HFFc6 (cell line): ENCODE results near the gene EGFR. TPM values are rescaled to one million over a fixed set of nuclear protein-coding genes. Genes with fewer than 3 reads are reported as not detected.
A peak's percentile ranks its signal among the peaks of the same experiment; 100 is the strongest.

Source experiments
- DNase-seq: peaks from one replicate; pipeline ENCODE4 v3.0.0-alpha.2; 2018
- H3K27ac Mint-ChIP-seq: 2 replicates; pipeline ENCODE4 v1.8.0; 2020; ENCODE audit warnings: mild to moderate bottlenecking, mixed read lengths
- H3K27me3 Mint-ChIP-seq: 2 replicates; pipeline ENCODE4 v1.8.0; 2021; ENCODE audit warnings: mild to moderate bottlenecking, moderate library complexity, mixed read lengths; ENCODE audit not compliant: insufficient read depth
- H3K36me3 Mint-ChIP-seq: 2 replicates; pipeline ENCODE4 v1.8.0; 2021; ENCODE audit warnings: low read depth, mixed read lengths
- H3K4me1 Mint-ChIP-seq: 2 replicates; pipeline ENCODE4 v1.8.0; 2020; ENCODE audit warnings: low read depth, mixed read lengths
- H3K4me3 Mint-ChIP-seq: 2 replicates; pipeline ENCODE4 v1.8.0; 2020; ENCODE audit warnings: mild to moderate bottlenecking, moderate library complexity, mixed read lengths
- H3K9me3 Mint-ChIP-seq: 2 replicates; pipeline ENCODE4 v1.8.0; 2020; ENCODE audit warnings: mild to moderate bottlenecking, mixed read lengths
- total RNA-seq, 6 experiments: library from RNA; stranded (reverse); fragmentation: NEBNext Ultra II Directional; extraction: Animal tissue kit (Norgen Biotek cat#: 25700); gene quantifications; 2 replicates in 1 of 6; 3 replicates in 5 of 6; pipeline ENCODE4 v1.2.3, GENCODE V29; 2021
- TF ChIP-seq, protein P1 (sequence below): fragments of 200-600 bp; sonication (generic); IDR thresholded peaks from 2 replicates; pipeline ENCODE4 v1.5.0; 2021; ENCODE audit warnings: antibody characterized with exemption, mild to moderate bottlenecking

The EGFR gene
- total RNA-seq, 6 experiments from 2014 or later = 69.9 to 87.2 (median 77.0) TPM

DNA sequence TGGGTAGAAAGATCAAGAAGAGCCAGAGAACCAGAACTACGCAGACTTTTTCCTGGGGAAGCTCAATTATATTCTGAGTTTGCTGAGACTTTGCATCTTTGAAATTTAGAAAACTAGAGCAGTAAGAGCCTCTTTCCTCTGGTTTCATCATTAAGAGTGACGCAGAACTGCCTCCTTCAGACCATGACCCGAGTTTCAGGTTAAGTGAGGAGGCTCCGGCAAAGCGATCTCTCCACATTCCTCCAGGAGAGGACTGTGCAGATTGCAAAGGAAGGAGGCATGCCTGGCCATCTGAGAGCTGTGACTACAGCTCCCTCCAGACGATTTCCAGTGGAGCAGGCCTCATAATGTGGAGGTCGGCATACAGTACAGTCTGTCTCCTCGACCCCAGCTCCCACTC lies 230.5 kb downstream of the EGFR start:
- TF ChIP-seq, protein P1, sequence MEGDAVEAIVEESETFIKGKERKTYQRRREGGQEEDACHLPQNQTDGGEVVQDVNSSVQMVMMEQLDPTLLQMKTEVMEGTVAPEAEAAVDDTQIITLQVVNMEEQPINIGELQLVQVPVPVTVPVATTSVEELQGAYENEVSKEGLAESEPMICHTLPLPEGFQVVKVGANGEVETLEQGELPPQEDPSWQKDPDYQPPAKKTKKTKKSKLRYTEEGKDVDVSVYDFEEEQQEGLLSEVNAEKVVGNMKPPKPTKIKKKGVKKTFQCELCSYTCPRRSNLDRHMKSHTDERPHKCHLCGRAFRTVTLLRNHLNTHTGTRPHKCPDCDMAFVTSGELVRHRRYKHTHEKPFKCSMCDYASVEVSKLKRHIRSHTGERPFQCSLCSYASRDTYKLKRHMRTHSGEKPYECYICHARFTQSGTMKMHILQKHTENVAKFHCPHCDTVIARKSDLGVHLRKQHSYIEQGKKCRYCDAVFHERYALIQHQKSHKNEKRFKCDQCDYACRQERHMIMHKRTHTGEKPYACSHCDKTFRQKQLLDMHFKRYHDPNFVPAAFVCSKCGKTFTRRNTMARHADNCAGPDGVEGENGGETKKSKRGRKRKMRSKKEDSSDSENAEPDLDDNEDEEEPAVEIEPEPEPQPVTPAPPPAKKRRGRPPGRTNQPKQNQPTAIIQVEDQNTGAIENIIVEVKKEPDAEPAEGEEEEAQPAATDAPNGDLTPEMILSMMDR = no peak
- peaks cover 72% of the 10 kb centered on the region for H3K4me1 Mint-ChIP-seq
- H3K4me3 Mint-ChIP-seq = no peak overlapping the region
- H3K27me3 Mint-ChIP-seq = no peaks in the 10 kb centered on the region; the same call in none of the 2 replicates
- H3K27ac Mint-ChIP-seq = no peak overlapping the region
- no peak for DNase-seq
- no peaks in the 10 kb centered on the region for H3K36me3 Mint-ChIP-seq
- H3K9me3 Mint-ChIP-seq = no peaks in the 10 kb centered on the region

DNA sequence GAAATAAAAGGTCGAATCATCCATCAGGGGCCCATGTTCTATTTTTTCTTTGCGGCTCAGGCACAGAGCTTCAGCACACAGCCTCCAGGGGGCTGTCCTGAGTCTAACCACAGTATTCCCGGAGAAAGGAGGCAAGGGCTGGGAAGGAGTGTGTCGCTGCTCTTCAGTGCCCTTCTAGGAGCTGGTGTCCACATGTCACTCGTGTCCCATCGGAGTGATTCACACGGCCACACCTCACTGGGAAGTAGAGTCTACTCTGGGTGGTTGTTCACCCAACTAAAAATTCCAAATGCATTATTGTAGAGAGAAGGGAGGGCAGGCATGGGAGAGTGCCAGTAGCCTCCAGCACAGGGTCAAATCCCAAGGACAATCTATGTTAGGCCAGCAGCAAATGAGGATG lies 231.5 kb downstream of the EGFR start:
- no peak for DNase-seq
- no peaks in the 10 kb centered on the region for H3K36me3 Mint-ChIP-seq
- H3K27me3 Mint-ChIP-seq = peaks cover 2% of the 10 kb centered on the region
- no peak overlapping the region for H3K4me3 Mint-ChIP-seq
- no peak overlapping the region for H3K27ac Mint-ChIP-seq
- TF ChIP-seq, protein P1 = peak; percentile 72
- H3K9me3 Mint-ChIP-seq = no peaks in the 10 kb centered on the region
- H3K4me1 Mint-ChIP-seq = peaks cover 67% of the 10 kb centered on the region

DNA sequence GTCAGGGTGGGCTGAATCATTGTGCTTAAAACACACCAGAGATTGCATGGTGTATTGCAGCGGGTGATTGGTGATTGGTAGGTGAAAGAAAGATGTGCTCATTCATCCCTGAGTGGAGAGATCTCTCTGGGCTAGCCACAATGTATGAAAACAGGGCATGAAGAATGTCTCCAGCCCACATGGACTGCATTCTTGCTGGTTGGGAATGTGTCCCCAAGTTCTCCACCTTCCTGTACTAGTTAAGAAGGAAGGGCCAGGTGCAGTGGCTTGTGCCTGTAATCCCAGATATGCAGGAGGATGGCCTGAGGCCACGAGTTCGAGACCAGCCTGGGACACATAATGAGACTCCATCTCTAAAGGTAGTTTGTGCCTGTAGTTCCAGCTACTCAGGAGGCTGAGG lies 232.5 kb downstream of the EGFR start:
- H3K36me3 Mint-ChIP-seq = no peaks in the 10 kb centered on the region
- TF ChIP-seq, protein P1 = no peak

DNA sequence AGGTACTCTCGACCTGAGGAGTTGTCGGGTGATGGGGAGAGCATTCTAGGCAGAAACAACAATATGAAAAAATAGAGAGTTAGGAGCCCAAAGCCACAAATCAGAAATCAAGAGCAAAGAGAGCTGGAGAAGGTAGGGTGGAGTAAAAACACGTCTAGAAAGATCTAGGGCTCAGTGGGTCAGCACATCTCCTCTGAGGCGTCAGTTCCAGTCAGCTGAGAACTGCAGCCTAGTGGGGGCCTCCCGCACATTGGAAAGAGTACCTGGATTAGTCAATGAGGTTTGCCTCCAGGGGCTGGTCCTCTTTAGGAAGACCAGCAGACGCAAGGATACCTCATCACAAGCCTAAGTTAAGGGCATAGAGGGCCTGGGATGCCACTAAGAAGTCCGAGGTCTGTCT lies 233.1 kb downstream of the EGFR start:
- DNase-seq = no peak
- TF ChIP-seq, protein P1 = no peak
- no peak overlapping the region for H3K4me3 Mint-ChIP-seq
- H3K4me1 Mint-ChIP-seq = peaks cover 63% of the 10 kb centered on the region
- H3K27ac Mint-ChIP-seq = no peak overlapping the region
- H3K36me3 Mint-ChIP-seq = no peaks in the 10 kb centered on the region
- H3K27me3 Mint-ChIP-seq = peaks cover 4% of the 10 kb centered on the region
- no peaks in the 10 kb centered on the region for H3K9me3 Mint-ChIP-seq

More for the DNA sequence above, 232.5 kb downstream of the EGFR start:
- DNase-seq = no peak
- Mint-ChIP-seq H3K4me3 (no peak overlapping the region), H3K27ac (no peak overlapping the region), H3K9me3 (no peaks in the 10 kb centered on the region), H3K4me1 (peaks cover 67% of the 10 kb centered on the region), H3K27me3 (peaks cover 4% of the 10 kb centered on the region)

DNA sequence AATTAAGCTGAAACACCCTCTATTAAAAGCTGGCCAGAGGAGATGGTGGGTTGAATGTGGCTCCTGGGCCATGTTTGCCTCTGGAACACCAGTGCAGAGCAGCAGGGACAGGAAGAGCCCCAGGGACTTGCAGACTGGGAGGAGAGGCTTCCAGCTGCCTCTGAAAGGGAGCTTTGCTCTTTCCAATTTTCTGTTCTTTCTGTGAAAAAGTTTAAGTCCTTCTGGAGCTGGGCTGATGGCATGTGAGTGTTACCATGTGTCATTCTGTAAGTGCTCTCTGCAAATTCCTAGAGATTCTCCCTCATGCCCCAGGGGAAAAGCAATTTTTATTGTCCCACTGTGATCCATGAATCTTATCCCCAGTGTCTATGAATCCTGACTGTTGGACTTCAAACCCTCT lies 233.6 kb downstream of the EGFR start:
- Mint-ChIP-seq H3K4me1 (peaks cover 59% of the 10 kb centered on the region), H3K27me3 (peaks cover 4% of the 10 kb centered on the region), H3K9me3 (no peaks in the 10 kb centered on the region), H3K36me3 (no peaks in the 10 kb centered on the region), H3K4me3 (no peak overlapping the region), H3K27ac (no peak overlapping the region; the same call in 1 of the 2 replicates)
- peak; percentile 55 for DNase-seq
- TF ChIP-seq, protein P1 = no peak

DNA sequence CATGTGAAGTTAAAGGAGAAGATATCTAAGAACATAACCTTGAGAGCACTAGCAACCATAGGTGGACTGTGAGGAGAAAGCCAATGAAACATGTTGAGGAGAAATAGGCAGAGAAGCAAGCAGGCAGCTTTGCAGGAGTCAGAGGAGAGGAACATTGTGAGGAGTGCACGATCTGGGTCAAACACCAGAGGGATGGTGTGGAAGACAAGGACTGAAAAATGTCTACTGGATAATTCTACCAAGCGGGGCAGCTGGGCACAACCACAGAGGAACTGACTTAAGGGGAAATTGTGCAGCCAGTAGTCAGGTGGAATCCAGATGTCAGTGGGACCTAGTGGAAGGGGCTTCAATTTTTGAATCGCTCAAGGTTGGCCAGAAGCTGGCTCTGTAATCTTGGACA lies 234.4 kb downstream of the EGFR start:
- Mint-ChIP-seq H3K4me1 (peaks cover 51% of the 10 kb centered on the region), H3K4me3 (no peak overlapping the region), H3K36me3 (no peaks in the 10 kb centered on the region), H3K27ac (no peak overlapping the region), H3K9me3 (no peaks in the 10 kb centered on the region), H3K27me3 (peaks cover 4% of the 10 kb centered on the region)
- TF ChIP-seq, protein P1 = no peak
- no peak for DNase-seq
